ENCODE measurements around the gene FOXL1. TPM values are rescaled to one million over a fixed set of nuclear protein-coding genes. Genes with fewer than 3 reads are reported as not detected.

The FOXL1 gene
- total RNA-seq, 1 experiment from 2014 or later = 9.3 TPM

GRCh38 chr16:86574646-86575045 lies 3.7 kb upstream of the FOXL1 start:
- ATAC-seq = no peak
- peaks cover 44% of the 10 kb centered on the region for H3K4me1 ChIP-seq (ENCODE audit: control insufficient read depth, insufficient read depth, low read length)
- POLR2A ChIA-PET = no interaction called here
- no peaks in the 10 kb centered on the region for H3K27me3 ChIP-seq (ENCODE audit: control insufficient read depth, insufficient read depth, low read length)
- no peak overlapping the region for H3K4me3 ChIP-seq (ENCODE audit: low read depth in 2 of 2, low read length in 2 of 2)
- intact Hi-C loops (cut with micrococcal nuclease; ENCODE audit: unreplicated experiment) (loop anchor here (5.0 kb wide), 1 partner anchor 258 kb away; no protein-coding TSS in a partner anchor), in situ Hi-C loops (cut with HindIII; ENCODE audit: low pct_unique_long_range_greater_than_20kb, low sequenced_read_pairs) (no loop called here)
- CTCF ChIA-PET = no interaction called here
- no peaks in the 10 kb centered on the region; the same call in 1 of the 2 replicates for H3K36me3 ChIP-seq (ENCODE audit: control insufficient read depth, insufficient read depth, low read length)
- no peak for TF ChIP-seq SIN3A (IDR thresholded peaks at IDR 0.05; ENCODE audit: borderline replicate concordance, insufficient read depth, low read depth, low read length)
- no peak for TF ChIP-seq CTCF (IDR thresholded peaks at IDR 0.05)
- no peak for TF ChIP-seq REST (IDR thresholded peaks at IDR 0.05; ENCODE audit: insufficient read depth in 1 of 2, low read depth in 2 of 2, low read length in 1 of 2)
- TF ChIP-seq POLR2AphosphoS5 (IDR thresholded peaks at IDR 0.05; ENCODE audit: low read depth, low read length) = no peak
- TF ChIP-seq TCF7L2 (IDR thresholded peaks at IDR 0.05; ENCODE audit: low read depth, low read length) = no peak
- peak overlapping the region; percentile 97 for H3K27ac ChIP-seq (ENCODE audit: low read length)
- H3K9me3 ChIP-seq (ENCODE audit: control insufficient read depth, insufficient read depth, low read depth, low read length) = no peaks in the 10 kb centered on the region
- no peak for DNase-seq (ENCODE audit: low read depth, low spot score)
- BruUV-seq (replicated peaks) = no TSS peak

GRCh38 chr16:86575095-86575685 lies 3.2 kb upstream of the FOXL1 start:
- Histone ChIP-seq H3K27me3 (ENCODE audit: control insufficient read depth, insufficient read depth, low read length) (no peaks in the 10 kb centered on the region), H3K4me3 (ENCODE audit: low read depth in 2 of 2, low read length in 2 of 2) (peak overlapping the region; percentile 56 to 73), H3K36me3 (ENCODE audit: control insufficient read depth, insufficient read depth, low read length) (no peaks in the 10 kb centered on the region; the same call in 1 of the 2 replicates), H3K4me1 (ENCODE audit: control insufficient read depth, insufficient read depth, low read length) (peaks cover 44% of the 10 kb centered on the region), H3K27ac (ENCODE audit: low read length) (peak overlapping the region; percentile 97), H3K9me3 (ENCODE audit: control insufficient read depth, insufficient read depth, low read depth, low read length) (no peaks in the 10 kb centered on the region)
- ChIA-PET POLR2A (no interaction called here), CTCF (interaction anchor here (0.7 to 1.0 kb wide), 2 partner anchors 395 to 503 kb away, joined by 6 to 11 read pairs; no protein-coding TSS in a partner anchor)
- BruUV-seq (replicated peaks) = no TSS peak
- ATAC-seq (no peak), DNase-seq (ENCODE audit: low read depth, low spot score) (no peak)
- TF ChIP-seq POLR2AphosphoS5 (IDR thresholded peaks at IDR 0.05; ENCODE audit: low read depth, low read length) = no peak
- TF ChIP-seq TCF7L2 (IDR thresholded peaks at IDR 0.05; ENCODE audit: low read depth, low read length) = no peak
- no peak for TF ChIP-seq CTCF (IDR thresholded peaks at IDR 0.05)
- no peak for TF ChIP-seq REST (IDR thresholded peaks at IDR 0.05; ENCODE audit: insufficient read depth in 1 of 2, low read depth in 2 of 2, low read length in 1 of 2)
- no peak for TF ChIP-seq SIN3A (IDR thresholded peaks at IDR 0.05; ENCODE audit: borderline replicate concordance, insufficient read depth, low read depth, low read length)
- in situ Hi-C loops (cut with HindIII; ENCODE audit: low pct_unique_long_range_greater_than_20kb, low sequenced_read_pairs) (no loop called here), intact Hi-C loops (cut with micrococcal nuclease; ENCODE audit: unreplicated experiment) (no loop called here)
